ENCODE measurements around the gene CDC45.
"Not testable (repeated sequence)": the region's sequence is repeated elsewhere in the genome, so short reads cannot be mapped to it uniquely, and the experiment has no call there.

GRCh38 chr22:19445279-19445982 lies 34.3 kb upstream of the CDC45 start:
- TF ChIP-seq MYC, CTCF (IDR thresholded peaks at IDR 0.05; ENCODE audit: low read depth, low read length): not testable (repeated sequence)

All from NB4 (cell line).